Measurements from ENCODE around the gene RAD18. TPM values are rescaled to one million over a fixed set of nuclear protein-coding genes. Genes with fewer than 3 reads are reported as not detected.

RAD18 gene
- total RNA-seq, 2 donors from 2014 or later = 2.4 to 3.6 TPM

DNA sequence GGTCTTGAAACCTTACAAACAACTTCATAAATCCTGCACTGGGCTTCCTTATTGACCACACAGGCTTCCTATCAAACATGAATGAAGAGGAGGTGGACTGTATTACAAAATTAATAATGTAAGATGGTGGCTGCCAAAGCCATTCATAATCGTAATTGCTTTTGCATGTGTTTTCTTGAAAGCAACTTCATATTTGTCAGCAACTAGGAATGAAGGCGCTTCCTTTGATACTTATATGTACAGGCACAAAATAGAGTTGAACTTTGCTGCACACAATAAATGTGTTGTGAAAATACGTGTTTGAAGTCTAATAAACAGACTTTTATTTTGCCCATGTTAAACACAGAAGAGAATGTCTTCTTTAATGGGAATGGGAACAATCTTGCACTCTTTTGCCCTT lies 121.8 kb downstream of the RAD18 start:
- no peaks in the 10 kb centered on the region for H3K27me3 ChIP-seq
- H3K4me1 ChIP-seq = no peaks in the 10 kb centered on the region
- H3K9me3 ChIP-seq = no peaks in the 10 kb centered on the region
- H3K36me3 ChIP-seq = no peaks in the 10 kb centered on the region
- TF ChIP-seq, protein P1, sequence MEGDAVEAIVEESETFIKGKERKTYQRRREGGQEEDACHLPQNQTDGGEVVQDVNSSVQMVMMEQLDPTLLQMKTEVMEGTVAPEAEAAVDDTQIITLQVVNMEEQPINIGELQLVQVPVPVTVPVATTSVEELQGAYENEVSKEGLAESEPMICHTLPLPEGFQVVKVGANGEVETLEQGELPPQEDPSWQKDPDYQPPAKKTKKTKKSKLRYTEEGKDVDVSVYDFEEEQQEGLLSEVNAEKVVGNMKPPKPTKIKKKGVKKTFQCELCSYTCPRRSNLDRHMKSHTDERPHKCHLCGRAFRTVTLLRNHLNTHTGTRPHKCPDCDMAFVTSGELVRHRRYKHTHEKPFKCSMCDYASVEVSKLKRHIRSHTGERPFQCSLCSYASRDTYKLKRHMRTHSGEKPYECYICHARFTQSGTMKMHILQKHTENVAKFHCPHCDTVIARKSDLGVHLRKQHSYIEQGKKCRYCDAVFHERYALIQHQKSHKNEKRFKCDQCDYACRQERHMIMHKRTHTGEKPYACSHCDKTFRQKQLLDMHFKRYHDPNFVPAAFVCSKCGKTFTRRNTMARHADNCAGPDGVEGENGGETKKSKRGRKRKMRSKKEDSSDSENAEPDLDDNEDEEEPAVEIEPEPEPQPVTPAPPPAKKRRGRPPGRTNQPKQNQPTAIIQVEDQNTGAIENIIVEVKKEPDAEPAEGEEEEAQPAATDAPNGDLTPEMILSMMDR (IDR thresholded peaks at IDR 0.05) = no peak
- H3K4me3 ChIP-seq = no peak overlapping the region
- no peak overlapping the region for H3K27ac ChIP-seq
- DNase-seq (ENCODE audit: low spot score) = no peak

DNA sequence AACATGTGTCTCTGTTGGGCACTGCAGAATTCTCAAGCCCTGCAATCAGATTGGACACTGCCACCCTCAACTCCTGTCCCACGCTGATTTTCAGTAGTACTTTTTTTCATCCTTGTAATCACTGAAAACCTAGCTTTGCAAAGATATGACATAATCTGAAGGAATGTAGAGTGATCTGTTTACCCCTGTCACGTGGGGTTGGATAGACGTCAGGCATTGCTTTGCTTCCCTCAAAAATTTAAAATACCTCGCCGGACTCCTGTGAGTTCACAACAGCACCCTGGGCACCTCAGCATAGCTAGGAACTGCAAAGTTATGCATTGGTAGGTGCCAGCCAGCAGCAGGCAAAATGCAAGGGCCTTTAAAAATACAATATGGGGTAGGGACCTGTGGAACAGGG lies 122.7 kb downstream of the RAD18 start:
- Histone ChIP-seq H3K36me3 (no peaks in the 10 kb centered on the region), H3K4me3 (no peak overlapping the region), H3K27ac (no peak overlapping the region), H3K4me1 (no peaks in the 10 kb centered on the region), H3K27me3 (no peaks in the 10 kb centered on the region), H3K9me3 (no peaks in the 10 kb centered on the region)
- TF ChIP-seq, protein P1 (IDR thresholded peaks at IDR 0.05) = no peak
- DNase-seq (ENCODE audit: low spot score) = no peak

DNA sequence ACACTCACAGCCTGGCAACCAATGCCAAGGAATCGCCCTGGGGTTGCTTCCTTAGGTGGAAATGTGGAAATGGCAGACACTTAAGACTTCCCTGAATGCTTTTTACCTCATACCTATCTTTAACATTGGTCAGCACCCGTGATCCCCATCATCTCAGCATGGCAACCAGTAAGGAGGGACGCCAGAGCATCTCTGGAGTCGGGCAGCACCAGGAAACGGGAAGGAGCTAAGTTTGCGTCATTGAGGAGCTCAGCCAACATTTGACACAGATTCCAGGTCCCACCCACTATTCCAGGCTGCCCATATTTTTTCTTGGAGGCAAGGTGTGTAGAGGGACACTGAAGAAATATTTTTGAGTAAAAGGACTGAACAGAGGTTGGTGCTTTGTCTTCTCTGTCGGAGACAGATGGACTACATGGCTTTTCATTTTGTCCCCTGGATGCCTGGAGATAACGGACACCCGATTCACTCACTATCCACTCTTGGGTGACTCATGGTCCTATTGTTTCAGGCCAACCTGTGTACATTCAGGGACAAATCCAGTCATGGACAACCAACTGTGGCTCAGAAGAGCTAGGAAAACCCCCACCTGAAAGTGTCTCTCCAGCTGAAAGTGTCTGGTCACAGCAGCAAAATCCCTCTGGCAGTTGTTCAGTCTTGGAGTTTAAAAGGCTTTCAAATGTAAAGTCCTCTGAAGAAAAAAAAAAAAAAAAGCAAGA lies 123.5 kb downstream of the RAD18 start:
- H3K27me3 ChIP-seq = no peaks in the 10 kb centered on the region
- no peaks in the 10 kb centered on the region for H3K36me3 ChIP-seq
- no peak overlapping the region for H3K27ac ChIP-seq
- no peaks in the 10 kb centered on the region for H3K9me3 ChIP-seq
- DNase-seq (ENCODE audit: low spot score) = no peak
- H3K4me1 ChIP-seq = no peaks in the 10 kb centered on the region
- H3K4me3 ChIP-seq = no peak overlapping the region
- TF ChIP-seq, protein P1 (IDR thresholded peaks at IDR 0.05) = no peak

DNA sequence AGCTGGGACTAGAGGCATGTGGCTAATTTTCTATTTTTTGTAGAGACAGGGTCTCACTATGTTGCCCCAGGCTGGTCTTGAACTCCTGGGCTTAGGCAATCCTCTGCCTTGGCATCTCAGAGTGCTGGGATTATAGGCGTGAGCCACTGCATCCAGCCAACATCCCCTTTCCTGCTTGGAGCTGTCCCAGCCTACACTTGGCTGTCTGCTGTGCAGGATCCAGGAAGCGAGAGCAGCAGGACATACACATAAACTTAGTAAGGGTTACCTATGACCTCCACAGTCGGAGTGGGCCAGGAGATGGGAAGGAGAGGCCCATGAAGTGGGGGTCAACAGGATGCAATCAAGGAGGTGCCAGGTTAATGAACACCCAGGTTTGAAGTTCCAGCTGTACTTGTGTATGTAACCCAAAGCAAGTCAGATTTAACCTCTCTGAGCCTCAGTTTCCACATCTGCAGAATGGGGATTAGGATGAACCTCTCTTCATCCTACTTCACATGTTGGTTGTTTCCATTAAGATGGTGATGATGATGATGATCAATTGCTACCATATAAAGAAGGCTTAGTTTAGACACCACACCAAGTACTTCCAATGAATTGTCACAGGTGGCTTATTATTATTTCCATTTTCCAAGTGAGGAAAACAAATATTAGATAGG lies 124.4 kb downstream of the RAD18 start:
- TF ChIP-seq, protein P1 (IDR thresholded peaks at IDR 0.05) = no peak
- Histone ChIP-seq H3K36me3 (no peaks in the 10 kb centered on the region), H3K9me3 (no peaks in the 10 kb centered on the region), H3K27ac (no peak overlapping the region), H3K27me3 (no peaks in the 10 kb centered on the region), H3K4me3 (no peak overlapping the region), H3K4me1 (no peaks in the 10 kb centered on the region)
- no peak for DNase-seq (ENCODE audit: low spot score)

DNA sequence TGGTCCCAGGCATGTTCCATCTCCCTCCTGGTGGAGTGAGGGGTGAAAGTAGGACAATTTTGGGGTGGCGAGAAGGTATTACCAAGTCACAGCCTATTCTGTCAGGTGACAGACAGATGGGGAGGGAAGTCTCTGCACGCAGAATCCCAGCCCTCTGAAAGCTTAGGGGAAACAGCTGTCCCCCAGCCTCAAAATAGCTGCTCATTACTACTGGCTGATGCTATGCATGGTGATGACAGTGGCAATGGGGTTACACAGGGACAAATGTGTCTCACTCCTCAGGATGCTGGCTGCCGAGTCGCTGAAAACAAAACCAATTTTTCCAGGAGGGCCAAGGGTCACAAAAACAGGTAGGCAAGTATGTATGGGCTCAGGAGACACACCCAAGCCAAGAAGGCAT lies 125.0 kb downstream of the RAD18 start:
- no peaks in the 10 kb centered on the region for H3K36me3 ChIP-seq
- H3K27ac ChIP-seq = no peak overlapping the region
- TF ChIP-seq, protein P1 (IDR thresholded peaks at IDR 0.05) = no peak
- no peak for DNase-seq (ENCODE audit: low spot score)
- no peak overlapping the region for H3K4me3 ChIP-seq
- no peaks in the 10 kb centered on the region for H3K27me3 ChIP-seq
- H3K4me1 ChIP-seq = no peaks in the 10 kb centered on the region
- H3K9me3 ChIP-seq = no peaks in the 10 kb centered on the region

Measured in right atrium auricular region (tissue), 2 donors.